B cell (primary cell): ENCODE results near the gene DCUN1D3.

Experiments
- EZH2 ChIP-seq: IDR thresholded peaks from 2 replicates; pipeline ENCODE4 v1.6.1; 2012; ENCODE audit warnings: borderline replicate concordance, low read depth, mild to moderate bottlenecking, moderate library complexity, low read length; ENCODE audit not compliant: insufficient read depth, poor library complexity, severe bottlenecking
- TF ChIP-seq, protein P1 (sequence below): fragments of 200-600 bp; IDR thresholded peaks from one replicate; pipeline ENCODE4 v1.8.0; 2022; ENCODE audit warnings: antibody characterized with exemption, mild to moderate bottlenecking

GRCh38 chr16:20886320-20886719, 13.8 kb downstream of the DCUN1D3 start:
- TF ChIP-seq, protein P1, sequence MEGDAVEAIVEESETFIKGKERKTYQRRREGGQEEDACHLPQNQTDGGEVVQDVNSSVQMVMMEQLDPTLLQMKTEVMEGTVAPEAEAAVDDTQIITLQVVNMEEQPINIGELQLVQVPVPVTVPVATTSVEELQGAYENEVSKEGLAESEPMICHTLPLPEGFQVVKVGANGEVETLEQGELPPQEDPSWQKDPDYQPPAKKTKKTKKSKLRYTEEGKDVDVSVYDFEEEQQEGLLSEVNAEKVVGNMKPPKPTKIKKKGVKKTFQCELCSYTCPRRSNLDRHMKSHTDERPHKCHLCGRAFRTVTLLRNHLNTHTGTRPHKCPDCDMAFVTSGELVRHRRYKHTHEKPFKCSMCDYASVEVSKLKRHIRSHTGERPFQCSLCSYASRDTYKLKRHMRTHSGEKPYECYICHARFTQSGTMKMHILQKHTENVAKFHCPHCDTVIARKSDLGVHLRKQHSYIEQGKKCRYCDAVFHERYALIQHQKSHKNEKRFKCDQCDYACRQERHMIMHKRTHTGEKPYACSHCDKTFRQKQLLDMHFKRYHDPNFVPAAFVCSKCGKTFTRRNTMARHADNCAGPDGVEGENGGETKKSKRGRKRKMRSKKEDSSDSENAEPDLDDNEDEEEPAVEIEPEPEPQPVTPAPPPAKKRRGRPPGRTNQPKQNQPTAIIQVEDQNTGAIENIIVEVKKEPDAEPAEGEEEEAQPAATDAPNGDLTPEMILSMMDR = no peak
- no peak for TF ChIP-seq EZH2
